Stomach (tissue), 9 donors: ENCODE measurements around the gene GRIK1. TPM values are rescaled to one million over a fixed set of nuclear protein-coding genes. Genes with fewer than 3 reads are reported as not detected.

Experiments used
- DNase-seq, 2 donors: peaks; one replicate each; pipeline versions ENCODE4 v3.0.0 to v3.0.0-alpha.2; 2013 to 2019
- H3K27ac ChIP-seq, 5 donors: fragments of 200-600 bp in 4 of 5; sonication (generic) in 4 of 5; one replicate each; pipeline ENCODE4 v1.5.1; 2013 to 2019; ENCODE audit warnings: mild to moderate bottlenecking in 1 of 5, moderate library complexity in 1 of 5
- H3K27me3 ChIP-seq, 3 donors: fragments of 200-600 bp; sonication (generic); one replicate each; pipeline ENCODE4 v1.5.1; 2017 to 2019; ENCODE audit warnings: mixed run types in 1 of 3
- H3K36me3 ChIP-seq, 4 donors: fragments of 200-600 bp; sonication (generic); 1 replicate in 3 of 4; 2 replicates in 1 of 4; pipeline ENCODE4 v1.5.1; 2016 to 2019
- H3K4me1 ChIP-seq, 4 donors: fragments of 200-600 bp; sonication (generic); one replicate each; pipeline ENCODE4 v1.5.1; 2016 to 2019
- H3K4me3 ChIP-seq, 4 donors: fragments of 200-600 bp; sonication (generic) in 3 of 4; one replicate each; pipeline ENCODE4 v1.5.1; 2016 to 2019; ENCODE audit warnings: mild to moderate bottlenecking in 1 of 4
- H3K9me3 ChIP-seq, 4 donors: fragments of 200-600 bp; sonication (generic); one replicate each; pipeline ENCODE4 v1.5.1; 2016 to 2019
- CTCF ChIP-seq, 7 experiments: fragments of 450-650 bp in 4 of 7; fragments of 200-600 bp in 3 of 7; sonication (generic) in 3 of 7; IDR thresholded peaks; one replicate each; pipeline ENCODE4 v1.5.1; 2016 to 2019; ENCODE audit warnings: antibody characterized with exemption in 7 of 7, control low read depth in 2 of 7, mild to moderate bottlenecking in 1 of 7
- EP300 ChIP-seq: sonication (generic); formaldehyde crosslinking; IDR thresholded peaks from one replicate; pipeline ENCODE4 v1.6.1; 2017; ENCODE audit warnings: antibody characterized with exemption
- POLR2A ChIP-seq, 4 donors: fragments of 450-650 bp; IDR thresholded peaks; one replicate each; pipeline ENCODE4 v1.6.1; 2016; ENCODE audit warnings: antibody characterized with exemption in 4 of 4, control low read depth in 2 of 4, mild to moderate bottlenecking in 1 of 4, moderate library complexity in 1 of 4
- POLR2AphosphoS5 ChIP-seq, 3 donors: sonication (generic); formaldehyde crosslinking; IDR thresholded peaks; one replicate each; pipeline ENCODE4 v1.6.1; 2016; ENCODE audit warnings: antibody characterized with exemption in 3 of 3
- WGBS, 5 donors: extraction: QIAGEN DNeasy Blood & Tissue Kit in 3 of 5; methylation state at CpG; one replicate each; pipeline versions ENCODE4 v1.1.5 to v1.1.7; 2013 to 2018; 5-methylcytosine and 5-hydroxymethylcytosine counted together
- intact Hi-C: fragments of 100-400 bp; cut with DNase I; formaldehyde crosslinking; loops from one replicate; pipeline ENCODE4 v1.15.1; 2023; ENCODE audit warnings: low total_unique reads
- polyA plus RNA-seq, 3 donors: library from polyadenylated mRNA; stranded (reverse); fragments of 200-250 nt; gene quantifications; one replicate each; pipeline ENCODE4 v1.2.3, GENCODE V29; 2013
- total RNA-seq, 5 donors: library from RNA; depleted of rRNA; stranded (reverse); fragments of >200 nt; gene quantifications; one replicate each; pipeline versions ENCODE4 v1.1.0 to v1.2.3, GENCODE V29; 2014 to 2016
- donor health status: healthy with polysubstance abuse.
- donor health status: Bipolar disorder and iron deficiency.
- donor health status: healthy.

The GRIK1 gene
- total and polyA plus RNA-seq, 8 donors: 0.06 to 1.5 (median 0.66) TPM; not detected in 4

GRCh38 chr21:29870814-29871213 lies 69.0 kb downstream of the GRIK1 start:
- WGBS, 5 donors: 49 to 61% (median 58%) methylated on average over 6 of the region's 6 CpGs
- no peak for TF ChIP-seq EP300
- no peak for TF ChIP-seq POLR2A (IDR thresholded peaks at IDR 0.05)
- no peak for TF ChIP-seq POLR2AphosphoS5 (IDR thresholded peaks at IDR 0.05)
- TF ChIP-seq CTCF (IDR thresholded peaks at IDR 0.05): no peak
- intact Hi-C loops: no loop called here

DNA sequence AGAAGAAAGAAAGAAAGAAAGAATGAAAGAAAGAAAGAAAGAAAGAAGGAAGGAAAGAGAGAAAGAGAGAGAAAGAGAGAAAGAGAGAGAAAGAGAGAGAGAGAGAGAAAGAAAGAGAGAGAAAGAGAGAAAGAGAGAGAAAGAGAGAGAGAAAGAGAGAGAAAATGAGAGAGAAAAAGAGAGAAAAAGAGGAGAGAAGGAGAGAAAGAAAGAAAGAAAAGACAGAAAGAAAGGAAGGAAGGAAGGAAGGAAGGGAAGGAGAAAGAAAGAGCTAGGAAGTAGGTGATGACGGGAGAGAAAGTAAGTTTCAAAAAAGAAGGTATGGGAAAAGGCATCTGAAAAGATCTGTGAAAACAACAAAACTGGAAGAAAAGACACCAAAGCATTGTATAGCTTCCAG lies 72.0 kb downstream of the GRIK1 start:
- Histone ChIP-seq H3K9me3 (no peaks in the 10 kb centered on the region), H3K36me3 (no peaks in the 10 kb centered on the region), H3K4me1 (no peaks in the 10 kb centered on the region), H3K27ac (no peak overlapping the region), H3K27me3 (no peaks in the 10 kb centered on the region), H3K4me3 (no peak overlapping the region)
- no peak for TF ChIP-seq EP300
- no peak for TF ChIP-seq CTCF (IDR thresholded peaks at IDR 0.05)
- no peak for TF ChIP-seq POLR2A (IDR thresholded peaks at IDR 0.05)
- no peak for TF ChIP-seq POLR2AphosphoS5 (IDR thresholded peaks at IDR 0.05)
- WGBS, 5 donors: 77 to 91% (median 80%) methylated on average over 1 of the region's 1 CpG
- DNase-seq: no peak
- intact Hi-C loops: no loop called here

More at GRCh38 chr21:29870814-29871213, 69.0 kb downstream of the GRIK1 start:
- no peaks in the 10 kb centered on the region for H3K36me3 ChIP-seq
- DNase-seq: no peak
- no peak overlapping the region for H3K4me3 ChIP-seq
- H3K4me1 ChIP-seq: no peaks in the 10 kb centered on the region
- no peaks in the 10 kb centered on the region for H3K9me3 ChIP-seq
- no peaks in the 10 kb centered on the region for H3K27me3 ChIP-seq
- no peak overlapping the region for H3K27ac ChIP-seq

- DNase-seq: no peak
- WGBS, 5 donors: 36 to 77% (median 48%) methylated on average over 2 of the region's 2 CpGs
- no peaks in the 10 kb centered on the region for H3K27me3 ChIP-seq
- TF ChIP-seq CTCF (IDR thresholded peaks at IDR 0.05) (no peak), EP300 (no peak), POLR2AphosphoS5 (IDR thresholded peaks at IDR 0.05) (no peak), POLR2A (IDR thresholded peaks at IDR 0.05) (no peak)
- H3K36me3 ChIP-seq: no peaks in the 10 kb centered on the region
- no peak overlapping the region for H3K27ac ChIP-seq
- H3K4me3 ChIP-seq: no peak overlapping the region
- H3K9me3 ChIP-seq: no peaks in the 10 kb centered on the region
- H3K4me1 ChIP-seq: no peaks in the 10 kb centered on the region
- intact Hi-C loops: no loop called here
Measured at GRCh38 chr21:29860346-29860745, 79.5 kb downstream of the GRIK1 start.

GRCh38 chr21:29857150-29857549 lies 82.6 kb downstream of the GRIK1 start:
- Histone ChIP-seq H3K4me1 (no peaks in the 10 kb centered on the region), H3K36me3 (no peaks in the 10 kb centered on the region), H3K27me3 (no peaks in the 10 kb centered on the region), H3K4me3 (no peak overlapping the region), H3K9me3 (no peaks in the 10 kb centered on the region), H3K27ac (no peak overlapping the region)
- no peak for DNase-seq
- TF ChIP-seq POLR2AphosphoS5 (IDR thresholded peaks at IDR 0.05) (no peak), POLR2A (IDR thresholded peaks at IDR 0.05) (no peak), CTCF (IDR thresholded peaks at IDR 0.05) (no peak), EP300 (no peak)
- intact Hi-C loops: no loop called here
- WGBS, 5 donors: 81 to 88% (median 88%) methylated on average over 6 of the region's 6 CpGs
